ENCODE data around the gene RGS11.

- TF ChIP-seq CTCF (IDR thresholded peaks at IDR 0.05 in 8 of 11, conservative IDR thresholded peaks at IDR 0.05 in 3 of 11) (no peak), POLR2A (IDR thresholded peaks at IDR 0.05) (no peak), POLR2AphosphoS5 (IDR thresholded peaks at IDR 0.05) (no peak)
Observed at GRCh38 chr16:285146-286055, 9.7 kb upstream of the RGS11 start.
